Smooth muscle cell (in vitro differentiated cells): ENCODE results near the gene APEH. TPM values are rescaled to one million over a fixed set of nuclear protein-coding genes. Genes with fewer than 3 reads are reported as not detected.

Experiments used
- DNase-seq: peaks from one replicate; lab custom pipeline; 2025; ENCODE audit not compliant: unreplicated experiment; lab: John Stamatoyannopoulos, UW
- H2AFZ ChIP-seq: fragments of 200-600 bp; sonication (generic); 2 replicates; pipeline ENCODE4 v1.6.0; 2016; ENCODE audit warnings: antibody characterized with exemption, low read depth, mild to moderate bottlenecking
- H3F3A ChIP-seq: fragments of 200-600 bp; sonication (generic); 2 replicates; pipeline ENCODE4 v1.6.0; 2017; ENCODE audit warnings: antibody characterized with exemption, low read depth
- H3K27ac ChIP-seq: fragments of 200-600 bp; sonication (generic); 2 replicates; pipeline ENCODE4 v1.5.1; 2016; ENCODE audit warnings: low read depth, mild to moderate bottlenecking
- H3K27me3 ChIP-seq: fragments of 200-600 bp; sonication (generic); 2 replicates; pipeline ENCODE4 v1.6.1; 2016; ENCODE audit warnings: low read depth, mild to moderate bottlenecking
- H3K36me3 ChIP-seq: fragments of 200-600 bp; sonication (generic); 2 replicates; pipeline ENCODE4 v1.5.1; 2016; ENCODE audit warnings: low read depth
- H3K4me1 ChIP-seq: fragments of 200-600 bp; sonication (generic); 2 replicates; pipeline ENCODE4 v1.5.1; 2016; ENCODE audit warnings: low read depth
- H3K4me2 ChIP-seq: fragments of 200-600 bp; sonication (generic); 2 replicates; pipeline ENCODE4 v1.6.0; 2016; ENCODE audit warnings: mild to moderate bottlenecking
- H3K4me3 ChIP-seq: fragments of 200-600 bp; sonication (generic); 2 replicates; pipeline ENCODE4 v1.5.1; 2016; ENCODE audit warnings: mild to moderate bottlenecking
- H3K79me2 ChIP-seq: fragments of 200-600 bp; sonication (generic); 2 replicates; pipeline ENCODE4 v1.6.0; 2016; ENCODE audit warnings: low read depth, mild to moderate bottlenecking
- H3K9ac ChIP-seq: fragments of 200-600 bp; sonication (generic); 2 replicates; pipeline ENCODE4 v1.6.0; 2016; ENCODE audit warnings: low read depth
- H3K9me3 ChIP-seq: fragments of 200-600 bp; sonication (generic); replicated peaks from 2 replicates; pipeline ENCODE4 v1.5.1; 2016; ENCODE audit warnings: low read depth
- H4K20me1 ChIP-seq: fragments of 200-600 bp; sonication (generic); 2 replicates; pipeline ENCODE4 v1.6.0; 2016; ENCODE audit warnings: low read depth
- WGBS: methylation state at CpG from one replicate; pipeline ENCODE4 v1.1.7; 2016; ENCODE audit warnings: low lambda C conversion rate; 5-methylcytosine and 5-hydroxymethylcytosine counted together
- polyA plus RNA-seq: library from polyadenylated mRNA; unstranded; fragments of >200 nt; fragmentation: Nextera tagmentation; extraction: Ambion mirVana; gene quantifications from 2 replicates; pipeline ENCODE4 v1.2.1, GENCODE V29; 2016
- total RNA-seq: library from RNA; depleted of rRNA; stranded (reverse); fragments of >200 nt; gene quantifications from 2 replicates; pipeline ENCODE4 v1.2.3, GENCODE V29; 2014
- TF ChIP-seq, protein P1 (sequence below): fragments of 200-600 bp; sonication (generic); IDR thresholded peaks from 2 replicates; pipeline ENCODE4 v1.5.1; 2017; ENCODE audit warnings: borderline replicate concordance, mild to moderate bottlenecking, antibody characterized with exemption; ENCODE audit not compliant: insufficient read depth, poor library complexity, severe bottlenecking

The APEH gene
- total and polyA plus RNA-seq, 2 experiments from 2014 or later, result 69.4 to 91.7 TPM

DNA sequence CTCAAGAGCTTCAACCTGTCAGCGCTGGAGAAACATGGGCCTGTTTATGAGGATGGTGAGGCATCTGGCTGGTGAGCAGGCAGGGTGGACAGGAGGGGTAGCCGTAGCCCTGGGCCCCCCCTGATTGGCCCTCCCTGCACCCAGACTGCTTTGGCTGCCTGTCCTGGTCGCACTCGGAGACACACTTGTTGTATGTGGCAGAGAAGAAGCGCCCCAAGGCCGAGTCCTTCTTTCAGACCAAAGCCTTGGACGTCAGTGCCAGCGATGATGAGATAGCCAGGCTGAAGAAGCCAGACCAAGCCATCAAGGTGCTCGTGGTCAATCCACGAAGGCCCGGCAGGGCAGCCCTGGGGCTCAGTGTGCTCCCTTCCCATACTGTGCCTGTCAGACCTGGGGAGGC, 1.8 kb downstream of the APEH start:
- H3K9me3 ChIP-seq, result no peaks in the 10 kb centered on the region
- no peaks in the 10 kb centered on the region for H3K36me3 ChIP-seq
- no peaks in the 10 kb centered on the region for H3K27me3 ChIP-seq
- H3K79me2 ChIP-seq, result no peaks in the 10 kb centered on the region
- no peak overlapping the region for H3K4me3 ChIP-seq
- H3K4me2 ChIP-seq, result no peak overlapping the region
- TF ChIP-seq, protein P1, sequence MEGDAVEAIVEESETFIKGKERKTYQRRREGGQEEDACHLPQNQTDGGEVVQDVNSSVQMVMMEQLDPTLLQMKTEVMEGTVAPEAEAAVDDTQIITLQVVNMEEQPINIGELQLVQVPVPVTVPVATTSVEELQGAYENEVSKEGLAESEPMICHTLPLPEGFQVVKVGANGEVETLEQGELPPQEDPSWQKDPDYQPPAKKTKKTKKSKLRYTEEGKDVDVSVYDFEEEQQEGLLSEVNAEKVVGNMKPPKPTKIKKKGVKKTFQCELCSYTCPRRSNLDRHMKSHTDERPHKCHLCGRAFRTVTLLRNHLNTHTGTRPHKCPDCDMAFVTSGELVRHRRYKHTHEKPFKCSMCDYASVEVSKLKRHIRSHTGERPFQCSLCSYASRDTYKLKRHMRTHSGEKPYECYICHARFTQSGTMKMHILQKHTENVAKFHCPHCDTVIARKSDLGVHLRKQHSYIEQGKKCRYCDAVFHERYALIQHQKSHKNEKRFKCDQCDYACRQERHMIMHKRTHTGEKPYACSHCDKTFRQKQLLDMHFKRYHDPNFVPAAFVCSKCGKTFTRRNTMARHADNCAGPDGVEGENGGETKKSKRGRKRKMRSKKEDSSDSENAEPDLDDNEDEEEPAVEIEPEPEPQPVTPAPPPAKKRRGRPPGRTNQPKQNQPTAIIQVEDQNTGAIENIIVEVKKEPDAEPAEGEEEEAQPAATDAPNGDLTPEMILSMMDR, result no peak
- no peak overlapping the region for H3K27ac ChIP-seq
- peaks cover 5% of the 10 kb centered on the region for H3K4me1 ChIP-seq
- H3F3A ChIP-seq, result peaks cover 6% of the 10 kb centered on the region
- DNase-seq, result no peak
- no peak overlapping the region for H2AFZ ChIP-seq
- peaks cover 3% of the 10 kb centered on the region for H4K20me1 ChIP-seq
- no peak overlapping the region for H3K9ac ChIP-seq
- WGBS, result 98% methylated on average over 11 of the region's 11 CpGs

GRCh38 chr3:49680493-49681231, 6.5 kb downstream of the APEH start:
- Histone ChIP-seq H3K4me3 (no peak overlapping the region), H3K36me3 (no peaks in the 10 kb centered on the region), H3K9me3 (no peaks in the 10 kb centered on the region), H3K4me2 (no peak overlapping the region), H3F3A (no peaks in the 10 kb centered on the region), H3K4me1 (no peaks in the 10 kb centered on the region), H3K79me2 (no peaks in the 10 kb centered on the region), H4K20me1 (no peaks in the 10 kb centered on the region), H2AFZ (no peak overlapping the region), H3K27me3 (no peaks in the 10 kb centered on the region), H3K27ac (no peak overlapping the region), H3K9ac (no peak overlapping the region)
- over 99% methylated on average over 7 of the region's 7 CpGs for WGBS
- no peak for DNase-seq
- TF ChIP-seq, protein P1, result no peak

DNA sequence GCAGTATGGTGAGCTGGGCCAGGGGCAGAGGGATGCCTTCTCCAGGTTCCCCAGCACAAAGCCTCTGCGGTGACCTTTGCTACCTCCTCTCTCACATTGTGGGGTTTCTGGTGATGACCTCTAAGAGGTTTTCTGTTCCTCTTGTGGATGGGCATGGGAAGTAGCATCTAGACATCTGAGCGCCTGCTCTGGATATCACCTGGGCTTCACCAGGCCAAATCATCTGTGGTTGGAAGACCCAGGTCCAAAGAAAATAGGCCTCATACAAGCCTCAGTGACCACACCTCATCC, 7.0 kb downstream of the APEH start:
- no peaks in the 10 kb centered on the region for H3K79me2 ChIP-seq
- H3K9ac ChIP-seq, result no peak overlapping the region
- no peaks in the 10 kb centered on the region for H3K9me3 ChIP-seq

More for the DNA sequence above, 7.0 kb downstream of the APEH start:
- DNase-seq, result no peak
- H3K4me1 ChIP-seq, result no peaks in the 10 kb centered on the region
- 100% methylated on average over 2 of the region's 2 CpGs for WGBS
- TF ChIP-seq, protein P1, result no peak
- no peaks in the 10 kb centered on the region for H3F3A ChIP-seq
- H2AFZ ChIP-seq, result no peak overlapping the region
- no peaks in the 10 kb centered on the region for H4K20me1 ChIP-seq
- H3K4me3 ChIP-seq, result no peak overlapping the region
- no peak overlapping the region for H3K27ac ChIP-seq
- H3K36me3 ChIP-seq, result no peaks in the 10 kb centered on the region
- no peaks in the 10 kb centered on the region for H3K27me3 ChIP-seq
- no peak overlapping the region for H3K4me2 ChIP-seq
